Posterior vena cava (tissue), 2 donors: ENCODE results near the gene HMX3. TPM values are rescaled to one million over a fixed set of nuclear protein-coding genes. Genes with fewer than 3 reads are reported as not detected.

Source experiments
- DNase-seq: peaks from one replicate; pipeline ENCODE4 v3.0.0-alpha.2; 2020; ENCODE audit warnings: low spot score
- intact Hi-C, 2 donors: fragments of 100-400 bp; cut with DNase I; formaldehyde crosslinking; loops; one replicate each; pipeline versions ENCODE4 v1.14.1 to v1.14.2; 2022 to 2023
- long read RNA-seq, 2 donors: library from polyadenylated mRNA; unstranded; transcript quantifications; one replicate each; pipeline ENCODE4 v2.0.0, GENCODE V29; 2020 to 2021
- total RNA-seq, 2 donors: library from RNA; stranded (reverse); fragmentation: NEBNext Ultra II Directional; extraction: Animal tissue kit (Norgen Biotek cat#: 25700); gene quantifications; one replicate each; pipeline ENCODE4 v1.2.1, GENCODE V29; 2021
- donor health status: DM: yes; HTN: yes; CAD: no.
- donor health status: DM: yes; HTN: yes; CAD: no.

HMX3 gene
- total RNA-seq, result not detected
- long read RNA-seq, donor 1, result 0 reads
- long read RNA-seq, donor 2, result 0 reads

DNA sequence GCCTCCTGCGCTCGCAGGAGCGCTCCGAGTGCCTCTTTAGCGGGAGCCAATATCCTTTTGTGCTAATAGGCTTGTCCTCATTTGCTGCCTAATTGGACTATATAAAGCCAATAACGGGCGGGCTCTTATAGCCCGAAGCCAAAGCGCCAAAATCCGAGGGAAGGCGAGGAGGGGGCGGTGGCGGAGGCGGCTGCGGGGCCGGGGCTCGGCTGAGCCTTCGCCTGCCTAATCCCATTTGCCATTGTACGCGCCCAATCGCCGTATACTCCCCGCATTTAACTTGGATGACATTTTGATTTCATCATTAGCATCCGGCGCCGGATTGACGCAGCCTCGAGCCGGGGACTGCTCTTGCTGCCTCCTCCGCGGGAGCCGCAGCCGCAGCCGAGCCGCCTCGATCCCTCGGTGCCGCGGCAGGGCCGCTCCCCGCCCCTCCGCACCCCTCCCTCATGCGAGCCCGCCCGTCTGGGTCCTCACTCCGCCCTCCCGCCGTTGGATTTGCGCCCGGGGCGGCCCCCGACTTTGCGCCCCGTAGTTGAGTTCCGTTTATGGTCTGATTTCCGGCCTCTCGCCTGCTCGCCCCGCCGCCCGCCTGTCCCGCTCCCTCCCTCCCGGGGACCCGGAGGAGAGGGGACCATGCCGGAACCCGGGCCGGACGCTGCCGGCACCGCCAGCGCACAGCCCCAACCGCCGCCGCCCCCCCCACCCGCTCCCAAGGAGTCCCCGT, at the start of gene HMX3:
HMX3 (plus strand) TSS at position 556 of the 727 bp plus-strand sequence; CDS start at position 637, 81 bp downstream.
- peak; percentile 78 for DNase-seq
- intact Hi-C loops, result loop anchor here in 1 of 2 donors (1.0 kb wide), 1 partner anchor 11 kb away; no protein-coding TSS in a partner anchor

DNA sequence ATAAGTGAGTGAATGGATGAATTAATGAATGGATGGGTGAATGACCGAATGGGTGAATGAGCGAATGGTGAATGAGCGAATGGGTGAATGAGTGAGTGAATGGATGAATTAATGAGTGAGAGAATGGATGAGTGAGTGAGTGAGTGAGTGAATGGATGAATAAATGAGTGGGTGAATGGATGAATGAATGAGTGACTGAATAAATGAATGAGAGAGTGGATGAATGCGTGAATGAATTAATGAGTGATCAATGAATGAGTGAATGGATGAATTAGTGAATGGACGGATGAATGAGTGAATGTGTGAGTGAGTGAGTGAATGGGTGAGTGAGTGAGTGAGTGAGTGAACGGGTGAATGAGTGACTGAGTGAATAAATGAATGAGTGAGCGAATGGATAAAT, 49.5 kb upstream of the HMX3 start:
- intact Hi-C loops, result loop anchor here in 1 of 2 donors (5.0 kb wide), 2 partner anchors 1724 to 1776 kb away; no protein-coding TSS in a partner anchor
- no peak for DNase-seq

DNA sequence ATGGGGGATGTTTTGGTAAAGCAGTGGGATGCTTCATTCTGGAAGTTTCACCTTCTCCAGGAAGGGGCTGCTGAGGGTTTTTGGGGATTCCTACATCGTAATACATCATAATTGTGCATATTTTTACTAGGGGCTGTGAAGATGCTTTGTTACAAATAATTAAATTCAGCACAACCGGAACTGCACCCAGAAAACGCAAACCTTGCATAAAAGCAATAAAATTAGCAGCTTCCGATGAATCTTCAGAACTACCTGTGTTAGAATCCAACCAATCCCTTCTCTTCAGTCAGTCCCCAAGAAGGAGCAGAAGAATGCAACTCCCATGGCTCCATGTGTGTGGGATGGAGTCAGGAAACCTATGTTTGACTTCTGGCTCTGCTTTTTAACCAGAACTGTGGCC, 48.4 kb upstream of the HMX3 start:
- DNase-seq, result no peak
- intact Hi-C loops, result loop anchor here in 1 of 2 donors (5.0 kb wide), 2 partner anchors 1725 to 1775 kb away; no protein-coding TSS in a partner anchor

DNA sequence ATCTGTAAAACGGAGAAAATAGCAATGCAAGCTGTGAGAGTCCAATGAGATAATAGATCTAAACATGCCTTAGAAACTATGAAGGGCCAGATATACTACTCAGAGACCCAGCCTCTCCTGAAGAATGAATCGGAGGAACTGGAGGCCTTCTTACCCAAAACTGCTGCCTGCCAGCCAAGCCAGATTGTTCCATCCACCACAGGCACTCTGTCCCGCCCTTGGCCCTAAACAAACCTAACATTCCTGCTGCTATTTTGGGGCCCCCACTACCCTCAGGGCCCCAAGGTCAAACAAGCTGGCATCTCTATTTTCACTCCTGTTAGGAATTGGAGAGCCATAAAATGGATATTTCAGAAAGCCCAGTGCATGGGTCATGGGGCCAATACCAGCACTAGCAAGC, 48.0 kb upstream of the HMX3 start:
- intact Hi-C loops, result loop anchor here in 1 of 2 donors (5.0 kb wide), 2 partner anchors 1725 to 1775 kb away; no protein-coding TSS in a partner anchor

DNA sequence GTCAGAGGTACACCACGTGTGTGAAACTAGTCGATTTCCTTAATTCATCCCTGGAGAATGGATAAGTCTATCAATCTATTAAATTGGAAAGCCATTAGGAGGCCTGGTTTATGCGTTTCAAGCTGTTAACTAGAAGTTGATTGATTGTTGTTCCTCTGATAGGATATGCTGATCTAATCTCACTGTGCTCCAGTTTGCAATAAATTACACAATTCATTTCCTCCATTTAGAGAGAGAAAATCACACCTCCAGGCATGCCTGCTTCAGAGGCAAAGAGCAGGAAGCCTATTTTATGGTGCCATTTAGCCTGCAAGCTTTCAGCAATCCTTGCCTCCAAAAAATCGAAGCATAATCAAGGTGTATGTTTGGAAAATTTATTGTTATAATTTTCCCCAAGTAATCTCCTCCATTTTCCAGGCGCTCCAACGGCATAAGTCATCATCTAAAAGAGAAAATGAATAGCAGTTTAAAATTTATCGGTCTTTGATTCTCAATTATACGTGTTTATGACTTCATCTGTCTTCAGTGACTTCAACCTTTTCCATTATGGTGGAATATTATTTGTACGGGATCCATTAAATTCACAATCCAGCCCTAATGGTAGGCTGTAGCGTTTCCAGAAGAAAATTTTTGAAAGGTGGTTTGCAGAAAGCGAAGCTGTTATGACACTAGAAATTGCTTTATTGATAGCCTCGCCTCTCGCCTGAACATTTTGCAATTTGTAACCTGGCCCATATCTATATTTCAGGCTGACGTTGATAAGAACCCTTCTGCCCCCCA, 42.9 kb upstream of the HMX3 start:
- intact Hi-C loops, result no loop called here
- no peak for DNase-seq

More for the DNA sequence above, 48.0 kb upstream of the HMX3 start:
- DNase-seq, result no peak

DNA sequence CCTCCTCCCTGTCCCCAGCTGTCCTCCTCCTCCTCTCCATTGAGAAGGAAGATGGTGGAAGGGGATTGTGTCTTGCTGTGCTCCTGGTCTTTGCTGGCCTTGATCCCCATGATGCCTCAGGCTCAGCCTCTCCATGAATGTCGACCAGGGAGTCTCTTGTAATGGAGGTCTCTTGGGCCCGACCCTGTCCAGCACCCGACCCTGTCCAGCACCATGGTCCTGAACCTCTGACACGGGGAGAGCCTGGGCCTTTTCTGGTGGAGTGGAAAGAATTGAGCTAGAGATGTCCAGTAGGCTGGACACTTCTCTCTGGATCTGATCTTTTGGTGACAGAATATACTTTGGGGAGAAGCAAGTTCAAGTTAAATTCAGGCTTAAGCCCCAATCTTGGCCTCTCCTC, 42.3 kb upstream of the HMX3 start:
- DNase-seq, result no peak
- intact Hi-C loops, result no loop called here

DNA sequence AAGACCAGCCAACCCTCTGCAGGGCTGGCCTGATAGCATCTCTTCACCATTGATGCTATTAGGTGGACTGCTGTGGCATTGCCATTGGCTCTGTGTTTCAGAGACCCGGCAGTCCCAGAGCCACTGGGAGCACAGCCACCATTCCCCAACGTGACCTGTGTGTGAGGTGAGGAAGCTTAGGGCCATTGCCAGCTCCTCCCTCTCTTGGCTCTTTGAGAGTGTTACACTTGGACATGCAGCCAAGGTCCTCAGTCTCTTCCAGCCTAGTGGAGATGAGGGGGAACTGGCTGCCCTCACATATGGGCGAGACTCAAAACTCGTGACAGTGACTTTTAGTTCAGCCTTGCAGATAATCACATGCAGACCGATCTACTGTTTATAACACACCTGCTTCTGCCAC, 39.3 kb upstream of the HMX3 start:
- DNase-seq, result no peak
- intact Hi-C loops, result no loop called here

DNA sequence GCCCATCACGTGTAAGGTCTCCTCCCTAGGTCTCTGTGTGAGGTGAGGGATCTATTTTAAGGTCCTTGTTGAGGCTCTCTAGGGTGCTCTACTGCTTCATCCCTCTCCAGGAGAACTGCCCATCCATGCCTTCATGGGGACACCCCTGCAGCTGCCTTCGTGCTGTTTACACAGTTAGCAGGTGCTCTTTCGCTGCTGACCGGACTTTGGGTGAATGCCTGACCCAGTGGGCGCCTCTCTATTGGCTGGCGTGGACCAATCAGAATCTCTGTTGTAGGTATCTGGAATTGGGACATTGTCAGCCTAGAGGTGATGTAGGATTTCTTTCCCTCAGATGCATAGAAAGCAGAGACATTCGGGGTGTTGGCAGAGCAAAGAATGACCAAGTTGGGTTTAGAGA, 38.7 kb upstream of the HMX3 start:
- DNase-seq, result no peak
- intact Hi-C loops, result no loop called here

DNA sequence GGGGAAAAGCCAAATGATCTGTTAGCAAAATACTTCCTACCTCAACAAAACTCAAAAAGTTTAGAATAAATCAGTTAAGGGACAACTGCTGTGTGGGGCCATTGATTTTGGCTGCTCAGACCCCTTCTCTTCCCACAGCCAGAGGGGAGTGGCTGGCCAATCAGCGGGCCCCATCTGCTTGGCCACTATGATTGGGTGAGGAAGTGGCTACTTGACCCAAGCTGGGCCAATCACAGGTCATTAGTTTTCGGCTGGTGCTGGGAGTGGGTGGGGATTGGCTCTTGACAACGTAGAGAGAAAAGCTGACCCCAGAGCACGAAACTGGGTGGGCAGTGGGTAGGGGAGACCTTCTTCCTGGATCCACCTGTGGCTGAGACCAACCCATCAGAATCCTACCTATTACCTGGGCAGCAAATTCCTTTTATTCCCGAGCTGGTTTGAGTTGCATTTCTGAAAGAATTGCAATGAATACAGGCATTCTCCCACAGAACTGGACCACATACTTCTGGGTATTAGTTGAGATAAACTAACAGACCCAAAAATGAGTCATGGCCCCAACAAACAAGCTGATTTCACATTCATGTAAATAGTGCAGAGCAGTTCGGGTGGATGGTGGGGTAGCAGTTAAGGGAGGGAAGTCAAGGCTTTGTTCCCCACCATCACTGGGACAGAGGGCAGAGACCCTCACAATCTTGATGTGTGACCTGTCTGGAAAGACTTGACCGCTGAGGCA, 35.6 kb upstream of the HMX3 start:
- intact Hi-C loops, result no loop called here
- DNase-seq, result no peak

DNA sequence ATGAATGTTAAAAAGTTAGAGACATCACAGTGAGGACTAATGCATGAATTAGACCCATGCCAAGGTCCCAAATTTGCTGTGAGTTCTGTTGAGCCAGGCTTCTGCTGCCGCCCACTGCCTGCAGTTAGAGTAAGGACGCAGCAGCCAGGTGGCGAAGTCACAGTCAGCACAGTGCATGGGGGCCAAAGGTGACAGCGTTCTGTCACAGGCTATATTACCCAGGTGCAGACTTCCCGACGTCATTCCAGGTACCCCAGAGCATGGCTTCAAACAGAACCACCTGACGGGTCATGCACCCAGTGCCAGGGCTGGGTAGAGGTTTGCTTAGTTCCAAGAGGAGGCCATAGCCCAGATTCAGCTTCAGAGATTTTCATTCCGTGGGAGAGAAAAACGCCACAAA, 33.9 kb upstream of the HMX3 start:
- intact Hi-C loops, result no loop called here
- DNase-seq, result no peak

DNA sequence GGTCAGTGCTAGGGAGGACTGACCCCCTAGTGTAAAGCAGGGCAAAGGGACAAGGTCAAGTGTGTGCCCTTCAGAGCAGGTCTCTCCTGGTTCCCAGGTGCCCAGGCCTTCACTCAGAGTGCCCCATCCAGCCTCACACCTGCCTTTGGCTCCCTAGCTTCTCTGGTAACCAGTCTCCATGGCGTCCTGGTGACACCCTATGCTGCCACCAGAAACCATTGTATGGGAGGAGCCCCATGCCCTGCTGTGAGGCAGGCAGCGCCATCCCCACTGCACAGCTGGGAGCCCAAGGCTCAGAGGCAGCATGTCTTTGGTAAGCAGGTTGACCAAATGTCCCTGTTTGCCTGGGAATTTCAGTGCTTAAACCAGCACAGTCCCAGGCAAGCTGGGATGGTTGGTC, 33.1 kb upstream of the HMX3 start:
- intact Hi-C loops, result no loop called here
- no peak for DNase-seq

DNA sequence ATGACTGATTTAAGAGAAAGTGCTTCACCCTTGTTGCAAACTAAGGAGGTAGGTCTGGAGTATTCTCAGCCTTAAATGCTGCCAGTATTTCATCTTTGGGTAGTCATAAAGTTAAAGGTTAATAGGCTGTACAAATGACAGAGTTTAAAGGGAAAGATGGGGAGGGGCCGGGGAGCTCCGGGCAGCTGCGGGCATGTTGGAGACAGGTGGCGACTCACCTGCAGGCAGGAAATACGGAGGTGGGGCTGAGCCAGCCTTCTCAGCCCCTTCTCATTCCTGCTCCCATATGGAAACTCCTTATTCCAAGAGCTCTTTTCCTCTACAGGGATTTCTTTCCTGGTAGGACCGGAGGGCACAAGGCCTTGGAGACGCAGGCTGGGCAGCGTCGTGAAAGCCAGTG, 31.8 kb upstream of the HMX3 start:
- intact Hi-C loops, result no loop called here
- DNase-seq, result no peak

DNA sequence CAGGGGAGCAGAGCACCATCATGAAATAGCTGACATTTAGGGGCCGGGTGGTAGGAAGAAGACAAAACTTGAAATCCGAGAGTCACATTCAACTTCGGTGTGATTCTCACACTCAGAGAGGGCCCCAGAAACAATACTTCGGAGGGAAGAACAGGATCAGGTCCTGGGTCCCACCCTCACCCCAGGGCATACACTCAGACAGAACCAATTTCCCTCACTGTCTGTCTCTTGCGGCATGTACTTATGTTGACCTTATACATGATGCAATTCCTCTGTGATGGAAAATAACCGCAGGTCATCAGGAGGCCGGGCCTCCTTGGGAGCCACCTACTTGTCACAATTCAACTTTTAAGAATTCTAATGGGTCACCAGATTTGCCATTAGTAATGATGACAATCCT, 26.3 kb upstream of the HMX3 start:
- DNase-seq, result no peak
- intact Hi-C loops, result no loop called here

DNA sequence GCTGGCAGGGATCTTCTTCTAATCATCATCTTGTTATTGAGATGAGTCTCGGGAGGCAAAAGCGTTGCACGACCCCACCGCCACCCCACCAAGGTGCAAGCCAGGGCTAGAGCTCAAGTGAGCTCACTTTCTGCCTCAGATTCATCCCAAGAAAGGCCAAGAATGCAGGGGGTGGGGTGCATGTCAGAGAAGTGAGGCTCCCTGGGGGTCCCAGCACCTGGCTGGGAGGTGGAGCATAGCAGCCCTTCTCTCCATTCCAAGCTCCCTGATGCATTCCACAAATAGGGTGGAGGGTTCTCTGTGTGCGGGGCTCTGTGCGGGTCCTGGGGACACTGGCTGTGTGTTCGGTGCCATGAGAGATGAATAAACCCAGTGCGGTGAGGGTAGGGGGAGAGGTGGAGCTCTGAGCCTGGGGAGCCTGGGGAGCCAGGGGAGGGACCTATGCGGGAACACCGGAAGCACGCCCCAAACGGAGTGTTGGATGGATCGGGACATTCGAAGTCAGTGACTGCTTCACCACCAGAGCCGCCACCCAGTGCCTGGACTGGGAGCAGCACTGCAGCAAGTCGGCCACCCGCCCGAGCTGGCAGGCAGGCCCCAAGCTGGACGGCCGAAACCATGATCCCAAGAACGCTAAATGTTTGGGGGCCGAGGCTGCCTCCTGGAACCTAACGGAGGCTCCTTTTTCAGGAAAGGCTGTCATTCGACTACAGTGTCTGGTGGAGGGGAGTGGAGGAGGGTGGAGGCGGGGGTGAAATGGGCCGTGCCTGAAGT, 17.9 kb upstream of the HMX3 start:
- intact Hi-C loops, result no loop called here
- no peak for DNase-seq

DNA sequence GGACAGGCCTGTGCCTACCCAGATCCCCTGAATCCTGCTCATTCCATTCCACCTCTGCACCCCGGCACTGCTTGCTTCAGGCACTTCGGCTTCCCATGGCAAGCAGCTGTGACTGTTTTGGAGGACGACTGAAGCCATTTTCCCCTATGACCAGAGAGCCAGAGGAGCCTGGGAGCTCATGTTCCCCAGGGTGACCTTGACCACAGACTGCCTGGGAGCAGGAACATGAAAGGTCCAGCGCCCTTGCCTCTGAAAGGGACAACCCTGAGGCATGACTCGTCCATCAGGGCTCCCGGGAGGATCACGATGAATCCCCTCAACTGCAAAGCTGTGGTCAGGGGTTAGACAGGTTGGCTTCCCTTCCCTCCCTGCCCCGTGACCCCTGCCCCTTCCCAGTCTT, 16.7 kb upstream of the HMX3 start:
- intact Hi-C loops, result no loop called here
- no peak for DNase-seq

DNA sequence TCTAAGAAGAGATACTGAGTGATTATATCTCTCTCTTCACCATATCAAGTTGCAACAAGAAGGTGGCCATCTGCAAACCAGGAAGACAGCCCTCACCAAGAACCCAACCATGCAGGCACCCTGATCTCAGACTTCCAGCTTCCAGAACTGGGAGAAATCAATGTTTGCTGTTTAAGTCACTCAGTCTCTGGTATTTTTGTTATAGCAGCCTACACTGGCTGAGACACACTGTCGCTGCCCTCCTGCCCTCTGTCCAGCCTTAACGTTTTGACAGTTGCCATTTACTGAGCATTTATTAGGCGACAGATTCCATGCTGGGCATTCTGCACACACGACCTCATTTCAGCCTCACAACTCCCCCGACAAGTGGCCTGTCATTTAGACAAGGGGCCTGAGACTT, 9.5 kb upstream of the HMX3 start:
- intact Hi-C loops, result no loop called here
- DNase-seq, result no peak

DNA sequence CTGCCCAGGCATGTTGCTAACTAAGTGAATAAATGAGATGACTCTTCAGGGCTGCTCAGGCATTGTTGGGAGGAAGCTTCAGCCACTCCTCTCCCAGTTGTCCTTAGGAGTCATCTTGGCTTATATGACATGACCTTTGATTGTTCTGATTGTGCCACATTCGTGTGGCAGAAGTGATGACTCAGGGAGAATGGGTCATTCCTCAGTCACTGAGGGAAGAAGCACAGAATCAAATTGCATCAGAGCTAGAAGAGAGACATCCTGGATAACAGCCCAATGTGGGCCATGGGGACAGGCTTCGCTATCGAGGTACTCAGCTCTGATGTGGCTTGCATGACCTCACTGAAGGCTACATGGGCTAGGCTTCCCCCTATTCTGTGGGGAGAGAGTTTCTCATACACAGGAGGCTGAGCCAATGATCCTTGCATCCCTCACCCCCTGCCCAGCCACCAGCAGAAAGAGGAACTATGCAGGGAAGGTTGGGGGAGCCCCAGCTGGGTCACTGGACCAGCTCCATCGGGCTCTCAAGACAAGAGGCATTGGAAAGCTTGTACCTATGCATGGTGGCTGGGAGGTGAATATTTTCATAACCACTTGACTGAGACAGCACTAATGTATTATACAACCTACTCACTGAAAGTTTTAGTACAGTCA, 6.0 kb upstream of the HMX3 start:
- intact Hi-C loops, result loop anchor here (5.0 kb wide), 1 partner anchor 428 kb away; no protein-coding TSS in a partner anchor
- DNase-seq, result no peak
